H1 (cell line): ENCODE results near the gene SEZ6. TPM values are rescaled to one million over a fixed set of nuclear protein-coding genes. Genes with fewer than 3 reads are reported as not detected.

Experiments used
- BACH1 ChIP-seq: IDR thresholded peaks from 2 replicates; pipeline ENCODE4 v1.6.1; 2012; ENCODE audit warnings: low read length, improper control_type of control experiment
- BRCA1 ChIP-seq: IDR thresholded peaks from 2 replicates; pipeline ENCODE4 v1.6.1; 2012; ENCODE audit warnings: low read depth, low read length, improper control_type of control experiment
- CEBPB ChIP-seq: IDR thresholded peaks from 2 replicates; pipeline ENCODE4 v1.6.1; 2012; ENCODE audit warnings: low read depth, low read length
- CHD2 ChIP-seq: IDR thresholded peaks from 2 replicates; pipeline ENCODE4 v1.6.1; 2012; ENCODE audit warnings: low read length, improper control_type of control experiment
- CREB1 ChIP-seq: IDR thresholded peaks from 2 replicates; pipeline ENCODE4 v1.6.1; 2012; ENCODE audit warnings: inconsistent platforms
- CTBP2 ChIP-seq: IDR thresholded peaks from 2 replicates; pipeline ENCODE4 v1.7.0; 2011; ENCODE audit warnings: borderline replicate concordance, mild to moderate bottlenecking, moderate library complexity, mixed read lengths, low read length; ENCODE audit not compliant: insufficient read depth, insufficient read length
- EGR1 ChIP-seq: IDR thresholded peaks from 2 replicates; pipeline ENCODE4 v1.6.1; 2011; ENCODE audit warnings: low read depth, low read length, borderline replicate concordance
- EZH2 ChIP-seq: fragments of 200-600 bp; sonication (generic); IDR thresholded peaks from 2 replicates; pipeline ENCODE4 v1.7.1; 2012; ENCODE audit warnings: low read depth, mild to moderate bottlenecking, moderate library complexity, low read length, inconsistent platforms; ENCODE audit not compliant: severe bottlenecking
- GTF2F1 ChIP-seq: IDR thresholded peaks from 2 replicates; pipeline ENCODE4 v1.6.1; 2012; ENCODE audit warnings: low read depth, low read length, improper control_type of control experiment, borderline replicate concordance
- HDAC6 ChIP-seq: IDR thresholded peaks from one replicate; pipeline ENCODE4 v1.7.1; 2012; ENCODE audit warnings: low read depth, mild to moderate bottlenecking, inconsistent platforms, low read length, moderate library complexity
- KDM1A ChIP-seq: fragments of 200-600, 300-600 bp; sonication (generic); IDR thresholded peaks from 2 replicates; pipeline ENCODE4 v1.7.1; 2016; ENCODE audit warnings: mild to moderate bottlenecking, low read length, borderline replicate concordance
- MAX ChIP-seq: IDR thresholded peaks from 2 replicates; pipeline ENCODE4 v1.6.1; 2012; ENCODE audit warnings: inconsistent platforms
- NANOG ChIP-seq: IDR thresholded peaks from 2 replicates; pipeline ENCODE4 v1.6.1; 2011; ENCODE audit warnings: low read length, low read depth, mild to moderate bottlenecking, inconsistent platforms; ENCODE audit not compliant: insufficient read depth, poor library complexity, severe bottlenecking
- NRF1 ChIP-seq: IDR thresholded peaks from 2 replicates; pipeline ENCODE4 v1.6.1; 2011; ENCODE audit warnings: mild to moderate bottlenecking, low read depth, low read length, improper control_type of control experiment
- RAD21 ChIP-seq, 2 experiments: IDR thresholded peaks in 1 of 2; conservative IDR thresholded peaks in 1 of 2; 2 replicates each; pipeline ENCODE4 v1.6.1; 2011; ENCODE audit warnings: low read depth in 2 of 2, low read length in 2 of 2, improper control_type of control experiment in 1 of 2, inconsistent platforms in 1 of 2, mild to moderate bottlenecking in 1 of 2, moderate library complexity in 1 of 2
- RBBP5 ChIP-seq: IDR thresholded peaks from 2 replicates; pipeline ENCODE4 v1.7.1; 2012; ENCODE audit warnings: low read depth, mild to moderate bottlenecking, inconsistent platforms, low read length, moderate library complexity, borderline replicate concordance
- RFX5 ChIP-seq: IDR thresholded peaks from 2 replicates; pipeline ENCODE4 v1.6.1; 2011; ENCODE audit warnings: low read depth, low read length, improper control_type of control experiment, borderline replicate concordance
- RNF2 ChIP-seq: fragments of 200-900, 300-1000 bp; sonication (generic); IDR thresholded peaks from 2 replicates; pipeline ENCODE4 v1.7.1; 2016; ENCODE audit warnings: borderline replicate concordance, low read depth, mild to moderate bottlenecking, antibody characterized with exemption, low read length; ENCODE audit not compliant: poor library complexity, severe bottlenecking; ENCODE audit errors: missing control alignments
- SP4 ChIP-seq: IDR thresholded peaks from 2 replicates; pipeline ENCODE4 v1.6.1; 2012; ENCODE audit warnings: low read length, inconsistent platforms
- SRF ChIP-seq: IDR thresholded peaks from 2 replicates; pipeline ENCODE4 v1.6.1; 2011; ENCODE audit warnings: mild to moderate bottlenecking, low read depth, low read length, moderate library complexity
- TAF1 ChIP-seq: IDR thresholded peaks from 2 replicates; pipeline ENCODE4 v1.6.1; 2011; ENCODE audit warnings: mild to moderate bottlenecking, low read depth, low read length
- ZNF274 ChIP-seq: IDR thresholded peaks from 2 replicates; pipeline ENCODE4 v1.7.0; 2012; ENCODE audit warnings: low read length, borderline replicate concordance; ENCODE audit errors: extremely low read depth
- polyA plus RNA-seq, 7 experiments: library from polyadenylated mRNA; depleted of rRNA in 3 of 7; stranded (reverse) in 5 of 7; unstranded in 2 of 7; fragments of >200 nt in 5 of 7; fragments of 200-250 nt in 2 of 7; gene quantifications; 1 replicate in 5 of 7; 2 replicates in 1 of 7; 4 replicates in 1 of 7; pipeline versions ENCODE4 v1.2.1 to v1.2.3, GENCODE V29; 2011 to 2013; ENCODE audit warnings: missing spikeins in 2 of 7, mixed read lengths in 2 of 7
- total RNA-seq: library from RNA; stranded (reverse); fragmentation: NEBNext Ultra II Directional; extraction: Animal tissue kit (Norgen Biotek cat#: 25700); gene quantifications from 2 replicates; pipeline ENCODE4 v1.2.1, GENCODE V29; 2021

The SEZ6 gene
- total and polyA plus RNA-seq, 2 of the 8 experiments (the other 6 are each of a cell fraction or from before 2014, with no cell fraction given) = 6.9 to 16.1 TPM

GRCh38 chr17:29042679-29043538 is 37.1 kb upstream of the SEZ6 start, which contains the start of gene PIPOX (continued):
- TF ChIP-seq EZH2 (no peak), GTF2F1 (peak; percentile 24; the same call in 1 of the 2 replicates), BRCA1 (no peak), SP4 (peak; percentile 36; the same call in 1 of the 2 replicates), BACH1 (no peak), RNF2 (no peak), RFX5 (no peak), RAD21 (IDR thresholded peaks at IDR 0.05 in 1 of 2, conservative IDR thresholded peaks at IDR 0.05 in 1 of 2; ENCODE audit: low read depth in 2 of 2, low read length in 2 of 2) (peak in 1 of 2 experiments; percentile 63; a peak in 2 of 4 replicates), HDAC6 (no peak), CTBP2 (no peak), CHD2 (peak; percentile 37; the same call in 1 of the 2 replicates), TAF1 (peak; percentile 67; the same call in 1 of the 2 replicates), SRF (no peak), CREB1 (no peak), ZNF274 (no peak), EGR1 (no peak), NRF1 (no peak), CEBPB (no peak), MAX (peak; percentile 7; the same call in 1 of the 2 replicates), KDM1A (peak; percentile 45; the same call in 1 of the 2 replicates), NANOG (no peak), RBBP5 (peak; percentile 92)
